KMS-11 (cell line): ENCODE data around the gene NES.

Source experiments
- H2AFZ ChIP-seq: fragments of 200-600 bp; sonication (generic); 2 replicates; pipeline ENCODE4 v1.6.1; 2016; ENCODE audit warnings: antibody characterized with exemption, mixed run types, low read depth
- H3K27ac ChIP-seq: fragments of 200-600 bp; sonication (generic); 2 replicates; pipeline ENCODE4 v1.6.1; 2016; ENCODE audit warnings: mild to moderate bottlenecking, mixed run types
- H3K27me3 ChIP-seq: fragments of 200-600 bp; sonication (generic); 2 replicates; pipeline ENCODE4 v1.6.1; 2017; ENCODE audit warnings: mild to moderate bottlenecking, low read depth, mixed run types, moderate library complexity; ENCODE audit not compliant: insufficient read depth
- H3K36me3 ChIP-seq: fragments of 200-600 bp; sonication (generic); 2 replicates; pipeline ENCODE4 v1.6.1; 2017; ENCODE audit warnings: mild to moderate bottlenecking, mixed run types; ENCODE audit not compliant: insufficient read depth
- H3K4me1 ChIP-seq: fragments of 200-600 bp; sonication (generic); 2 replicates; pipeline ENCODE4 v1.6.1; 2016; ENCODE audit warnings: mild to moderate bottlenecking, low read depth, mixed run types; ENCODE audit not compliant: poor library complexity, severe bottlenecking
- H3K4me2 ChIP-seq: fragments of 200-600 bp; sonication (generic); 2 replicates; pipeline ENCODE4 v1.7.0; 2016; ENCODE audit warnings: mild to moderate bottlenecking, mixed run types
- H3K4me3 ChIP-seq: fragments of 200-600 bp; sonication (generic); IDR thresholded peaks from 2 replicates; pipeline ENCODE4 v1.6.1; 2017; ENCODE audit warnings: low read depth, low read length, mixed read lengths; ENCODE audit not compliant: insufficient read depth
- H3K79me2 ChIP-seq: fragments of 200-600 bp; sonication (generic); 2 replicates; pipeline ENCODE4 v1.6.1; 2016; ENCODE audit warnings: low read depth, mixed run types; ENCODE audit not compliant: insufficient read depth
- H3K9ac ChIP-seq: fragments of 200-600 bp; sonication (generic); 2 replicates; pipeline ENCODE4 v1.6.1; 2016; ENCODE audit warnings: mild to moderate bottlenecking, mixed run types
- H4K20me1 ChIP-seq: fragments of 200-600 bp; sonication (generic); 2 replicates; pipeline ENCODE4 v1.6.1; 2016; ENCODE audit warnings: mild to moderate bottlenecking, mixed run types; ENCODE audit not compliant: insufficient read depth
- CTCF ChIP-seq: fragments of 200-600 bp; sonication (generic); conservative IDR thresholded peaks from 2 replicates; pipeline ENCODE4 v1.6.1; 2017; ENCODE audit warnings: low read depth, mild to moderate bottlenecking, antibody characterized with exemption, low read length, moderate library complexity, mixed read lengths

Gene NES

GRCh38 chr1:156664046-156664766 is 13.0 kb downstream of the NES start:
- Histone ChIP-seq H3K27ac (no peak overlapping the region), H3K4me3 (no peak overlapping the region), H3K4me2 (no peak overlapping the region; the same call in 1 of the 2 replicates), H3K4me1 (peaks cover 52% of the 10 kb centered on the region), H3K9ac (no peak overlapping the region), H4K20me1 (no peaks in the 10 kb centered on the region), H3K27me3 (peaks cover 56% of the 10 kb centered on the region; the same call in 1 of the 2 replicates), H2AFZ (no peak overlapping the region), H3K36me3 (no peaks in the 10 kb centered on the region), H3K79me2 (peaks cover 8% of the 10 kb centered on the region; the same call in 1 of the 2 replicates)
- no peak for TF ChIP-seq CTCF

- Histone ChIP-seq H3K27me3 (peaks cover 62% of the 10 kb centered on the region; the same call in 1 of the 2 replicates), H3K9ac (no peak overlapping the region), H3K79me2 (peaks cover 8% of the 10 kb centered on the region; the same call in 1 of the 2 replicates), H3K36me3 (no peaks in the 10 kb centered on the region), H3K4me1 (peaks cover 53% of the 10 kb centered on the region), H3K4me2 (no peak overlapping the region), H2AFZ (no peak overlapping the region), H3K4me3 (no peak overlapping the region), H4K20me1 (no peaks in the 10 kb centered on the region), H3K27ac (no peak overlapping the region)
- TF ChIP-seq CTCF = no peak
Observed at GRCh38 chr1:156663178-156663577, 14.0 kb downstream of the NES start.

GRCh38 chr1:156662800-156663055 is 14.5 kb downstream of the NES start:
- no peak overlapping the region for H3K9ac ChIP-seq
- H3K4me1 ChIP-seq = peaks cover 57% of the 10 kb centered on the region
- H4K20me1 ChIP-seq = no peaks in the 10 kb centered on the region
- no peak overlapping the region for H3K27ac ChIP-seq
- H3K36me3 ChIP-seq = no peaks in the 10 kb centered on the region
- no peak for TF ChIP-seq CTCF
- no peak overlapping the region for H2AFZ ChIP-seq
- peaks cover 8% of the 10 kb centered on the region; the same call in 1 of the 2 replicates for H3K79me2 ChIP-seq
- H3K4me2 ChIP-seq = no peak overlapping the region
- no peak overlapping the region for H3K4me3 ChIP-seq
- H3K27me3 ChIP-seq = peaks cover 66% of the 10 kb centered on the region; the same call in 1 of the 2 replicates

- Histone ChIP-seq H3K4me2 (peak overlapping the region; percentile 44; the same call in 1 of the 2 replicates), H3K36me3 (no peaks in the 10 kb centered on the region), H3K79me2 (peaks cover 8% of the 10 kb centered on the region; the same call in 1 of the 2 replicates), H4K20me1 (no peaks in the 10 kb centered on the region), H3K4me3 (no peak overlapping the region), H3K27ac (peak overlapping the region; percentile 75), H2AFZ (peak overlapping the region; percentile 9; the same call in 1 of the 2 replicates), H3K9ac (peak overlapping the region; percentile 67; the same call in 1 of the 2 replicates), H3K27me3 (peaks cover 69% of the 10 kb centered on the region; the same call in 1 of the 2 replicates), H3K4me1 (peaks cover 62% of the 10 kb centered on the region)
- no peak for TF ChIP-seq CTCF
Observed at GRCh38 chr1:156662005-156662799, 15.0 kb downstream of the NES start.
